HG03139 (cell line): ENCODE measurements around the gene BCO1.

ENCODE experiments used
- ATAC-seq: cut with Tn5 transposase; IDR thresholded peaks from one replicate; pipeline ENCODE4 v1.9.1; 2021; ENCODE audit not compliant: unreplicated experiment

Gene BCO1

GRCh38 chr16:81231014-81231413 is 7.5 kb upstream of the BCO1 start:
- ATAC-seq: no peak

DNA sequence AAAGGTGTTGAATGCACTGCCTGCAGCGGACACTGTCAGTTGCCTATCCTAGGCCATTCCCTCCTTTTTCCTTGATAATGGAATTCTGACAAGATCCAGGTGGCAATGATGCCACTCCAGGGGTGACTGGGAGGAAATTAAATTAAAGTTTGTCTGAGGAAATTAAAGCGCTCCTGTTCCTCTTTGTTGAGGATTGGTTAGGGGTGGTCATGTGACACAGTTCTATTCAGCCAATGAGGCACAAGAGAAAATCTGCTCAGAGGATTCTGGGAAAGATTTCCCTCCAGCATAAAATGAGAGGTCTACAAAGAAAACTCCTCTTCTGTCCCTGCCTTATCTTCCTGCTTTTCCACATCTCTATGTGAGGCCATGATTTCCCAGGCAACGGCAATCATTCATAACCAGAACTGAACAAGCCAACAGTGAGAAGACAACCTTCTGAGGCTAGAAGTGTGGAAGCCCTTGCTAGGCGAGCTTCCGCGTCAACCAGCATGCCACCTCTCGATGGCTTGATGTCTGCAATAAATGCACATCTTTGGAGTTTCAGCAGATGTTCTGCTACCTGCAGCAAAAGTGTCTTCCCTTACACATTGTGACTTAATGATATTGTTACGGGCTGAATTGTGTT is 5.6 kb upstream of the BCO1 start:
- ATAC-seq: no peak

DNA sequence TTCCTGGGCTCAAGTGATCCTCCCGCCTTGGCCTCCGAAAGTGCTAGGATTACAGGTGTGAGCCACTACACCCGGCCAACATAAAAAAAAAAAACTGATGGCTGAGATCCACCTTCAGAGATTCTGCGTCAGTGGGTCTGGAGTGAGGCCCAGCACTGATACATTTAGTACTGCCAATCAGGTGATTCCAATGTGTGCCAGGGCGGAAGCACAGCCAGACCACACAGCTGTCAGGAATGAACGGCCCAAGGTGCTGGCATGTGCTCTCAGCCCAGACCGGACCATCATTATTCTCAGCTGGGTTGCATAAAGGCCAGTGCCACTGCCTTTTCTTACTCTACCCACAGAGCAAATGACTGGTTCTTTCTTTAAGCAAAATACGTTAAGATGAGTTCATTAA is 1.2 kb upstream of the BCO1 start:
- ATAC-seq: no peak

GRCh38 chr16:81237942-81238295 is 570 bp upstream of the BCO1 start:
- no peak for ATAC-seq

- no peak for ATAC-seq
Observed at GRCh38 chr16:81239367-81240121, 1.1 kb downstream of the BCO1 start.

GRCh38 chr16:81241706-81242105 is 3.2 kb downstream of the BCO1 start:
- ATAC-seq: no peak

- no peak for ATAC-seq
Observed at GRCh38 chr16:81242977-81243618, 4.6 kb downstream of the BCO1 start.

DNA sequence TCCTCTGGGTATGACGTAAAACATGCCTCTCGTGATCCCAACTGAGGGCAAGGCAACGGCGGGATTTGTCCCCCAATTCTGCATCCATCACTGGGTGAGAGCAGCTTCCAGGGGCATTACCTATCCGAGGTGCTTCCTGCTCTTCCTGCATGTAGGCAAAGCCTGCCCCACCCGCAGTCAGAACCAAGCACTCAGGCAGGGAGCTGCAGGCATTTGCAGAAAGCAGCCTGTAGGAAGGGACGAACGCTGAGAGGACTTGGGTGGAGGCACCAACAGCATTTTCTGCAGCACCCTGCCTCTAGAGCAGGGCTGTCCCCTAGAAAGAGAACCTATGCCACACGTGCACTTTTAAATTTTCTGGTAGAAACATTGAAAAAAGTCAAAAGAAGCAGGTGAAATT is 5.5 kb downstream of the BCO1 start:
- no peak for ATAC-seq

GRCh38 chr16:81251871-81252270 is 13.4 kb downstream of the BCO1 start:
- no peak for ATAC-seq

DNA sequence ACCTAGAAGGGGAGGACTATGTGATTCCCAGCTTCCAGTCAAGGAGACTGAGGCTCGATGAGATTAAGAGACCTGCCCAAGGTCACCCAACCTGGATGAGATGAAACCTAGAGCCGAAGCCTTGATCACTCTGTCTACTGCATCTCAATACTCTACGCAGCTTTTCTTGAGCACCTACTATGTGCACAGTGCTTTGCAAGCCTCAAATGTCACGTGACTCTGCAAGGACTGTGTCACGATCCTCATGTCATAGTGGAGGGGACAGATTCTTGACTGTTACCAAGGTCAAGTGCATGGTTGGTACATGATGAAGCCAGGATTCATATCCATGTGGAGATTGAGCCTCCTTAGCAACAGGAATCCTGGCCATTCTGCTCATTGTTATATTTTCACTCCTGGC is 14.7 kb downstream of the BCO1 start:
- no peak for ATAC-seq

GRCh38 chr16:81254922-81255526 is 16.5 kb downstream of the BCO1 start:
- no peak for ATAC-seq

DNA sequence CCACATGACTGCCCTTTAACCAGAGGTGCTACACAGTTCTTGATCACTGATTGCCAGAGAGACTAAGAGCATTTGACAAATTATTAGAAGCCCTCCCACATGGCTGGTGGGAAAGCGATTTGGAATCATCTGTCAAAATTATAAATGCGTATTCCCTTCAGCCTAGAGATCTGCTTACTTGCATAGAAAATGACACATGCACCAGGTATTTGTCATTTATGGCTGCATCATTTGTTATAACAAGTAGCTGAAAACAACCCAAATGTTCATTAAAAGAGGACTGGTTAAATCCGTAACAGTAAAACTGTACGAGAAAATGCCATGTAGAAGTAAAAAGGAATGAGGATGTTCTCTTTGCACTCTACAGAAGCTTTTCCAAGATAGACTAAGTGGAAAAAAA is 21.4 kb downstream of the BCO1 start:
- no peak for ATAC-seq

GRCh38 chr16:81261049-81261648 is 22.7 kb downstream of the BCO1 start:
- ATAC-seq: no peak

GRCh38 chr16:81263470-81264220 is 25.2 kb downstream of the BCO1 start:
- ATAC-seq: no peak

DNA sequence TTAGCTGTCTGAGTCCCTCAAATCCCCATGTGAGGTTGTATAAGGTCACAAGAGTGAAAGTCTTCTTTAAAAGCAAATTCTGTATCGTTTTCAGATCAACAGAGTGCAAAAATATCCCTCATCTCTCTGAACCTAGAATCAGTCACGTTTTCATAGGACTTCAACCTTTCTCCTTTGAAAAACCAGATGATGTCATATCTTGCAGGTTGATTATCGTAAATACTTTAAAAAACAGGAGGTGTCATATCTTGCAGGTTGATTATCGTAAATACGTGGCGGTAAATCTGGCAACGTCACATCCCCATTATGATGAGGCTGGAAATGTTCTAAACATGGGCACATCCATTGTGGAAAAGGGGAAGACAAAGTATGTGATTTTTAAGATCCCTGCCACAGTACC is 25.9 kb downstream of the BCO1 start:
- ATAC-seq: no peak

GRCh38 chr16:81265052-81265451 is 26.6 kb downstream of the BCO1 start:
- no peak for ATAC-seq

DNA sequence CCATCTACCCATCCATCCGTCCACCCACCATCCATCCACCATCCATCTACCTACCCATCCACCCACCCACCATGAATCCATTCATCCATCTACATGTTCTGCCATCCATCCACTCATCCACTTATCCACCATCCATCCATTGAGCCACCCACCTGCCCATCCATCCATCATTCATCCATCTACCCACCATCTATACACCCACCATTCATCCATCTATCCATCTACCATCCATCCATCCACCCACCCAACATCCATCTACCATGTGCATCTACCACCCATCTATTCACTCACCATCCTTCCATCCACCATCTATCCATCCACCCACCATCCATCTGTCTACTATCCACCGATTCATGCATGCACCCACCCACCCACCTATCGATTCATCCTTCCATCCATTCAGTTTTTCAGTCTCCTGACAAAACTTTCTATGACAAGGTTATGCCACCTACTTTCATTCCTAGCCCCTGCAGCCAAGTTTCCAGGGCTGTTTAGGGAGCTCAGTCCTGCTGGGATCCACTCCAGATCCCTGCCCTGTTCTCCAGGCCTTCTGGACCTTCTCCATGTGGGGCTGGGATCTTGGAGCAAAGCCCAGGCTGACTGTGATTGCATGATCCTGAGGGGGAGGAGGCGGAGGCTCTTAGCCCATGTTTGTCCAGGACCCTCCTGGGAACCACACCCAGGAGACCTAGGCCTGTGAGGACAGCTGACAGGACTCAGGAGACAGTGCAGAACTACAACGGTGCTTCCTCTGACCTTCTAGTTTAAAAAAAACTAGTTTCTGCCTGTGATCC is 27.4 kb downstream of the BCO1 start:
- ATAC-seq: no peak

DNA sequence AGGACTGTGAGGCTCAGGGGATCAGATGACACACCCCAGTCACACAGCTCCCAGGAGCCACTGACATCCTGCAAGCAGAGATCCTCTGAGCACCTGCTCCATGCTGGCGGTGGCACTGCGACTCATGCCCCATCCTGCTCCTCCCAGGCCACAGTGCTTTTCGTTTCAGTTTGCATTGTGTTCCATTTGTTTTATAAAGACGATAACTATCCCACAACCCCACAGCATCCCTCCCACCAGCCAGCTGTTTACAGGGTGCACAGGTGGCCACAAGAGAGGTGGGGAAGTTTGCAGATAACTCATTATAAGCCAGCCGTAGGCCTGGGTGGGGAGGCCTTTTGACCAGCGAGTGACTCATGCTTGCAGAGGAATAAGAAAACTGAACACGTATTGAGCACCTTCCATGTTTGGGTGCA is 28.2 kb downstream of the BCO1 start:
- ATAC-seq: no peak

DNA sequence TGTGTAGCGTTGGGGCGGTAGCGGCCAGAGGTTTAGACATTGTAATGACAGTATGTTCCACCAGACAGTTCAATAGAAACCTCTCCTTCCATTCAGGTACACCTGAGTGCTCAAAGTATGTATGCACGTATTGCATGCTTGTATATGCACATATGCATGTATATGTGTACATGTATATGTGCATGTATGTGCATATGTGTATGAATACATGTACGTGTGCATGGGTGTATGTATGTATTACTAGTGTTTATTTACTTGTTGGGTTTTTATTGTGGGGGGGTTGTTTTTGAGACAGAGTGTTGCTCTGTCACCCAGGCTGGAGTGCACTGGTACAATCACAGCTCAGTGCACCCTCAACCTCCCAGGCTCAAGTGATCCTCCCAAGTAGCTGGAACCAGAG is 30.0 kb downstream of the BCO1 start:
- ATAC-seq: no peak
